HG03442 (cell line): Measurements from ENCODE around the gene GSC.

Source experiments
- ATAC-seq: cut with Tn5 transposase; IDR thresholded peaks from one replicate; pipeline ENCODE4 v1.9.1; 2021; ENCODE audit warnings: mild to moderate bottlenecking, moderate library complexity; ENCODE audit not compliant: unreplicated experiment

GSC gene

DNA sequence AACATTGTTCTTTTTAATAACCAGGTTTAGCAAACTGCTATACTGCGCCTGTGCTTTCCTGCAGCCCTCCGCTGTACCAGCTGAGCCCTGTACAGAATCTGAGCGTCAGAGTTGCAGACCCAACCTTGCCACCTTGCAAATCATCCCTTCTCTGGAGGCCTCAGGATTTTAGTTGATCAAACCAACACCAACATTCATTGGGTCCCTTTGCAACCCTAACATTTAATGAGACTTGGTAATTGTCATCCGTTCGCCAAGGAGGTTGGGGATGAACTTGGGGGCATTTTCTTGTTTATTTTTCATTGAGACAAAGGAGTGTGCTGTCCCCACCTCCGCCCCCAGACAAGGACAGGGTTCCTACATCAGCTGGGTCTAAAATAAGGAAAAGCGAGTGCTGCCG is 2.6 kb upstream of the GSC start:
- ATAC-seq = no peak

DNA sequence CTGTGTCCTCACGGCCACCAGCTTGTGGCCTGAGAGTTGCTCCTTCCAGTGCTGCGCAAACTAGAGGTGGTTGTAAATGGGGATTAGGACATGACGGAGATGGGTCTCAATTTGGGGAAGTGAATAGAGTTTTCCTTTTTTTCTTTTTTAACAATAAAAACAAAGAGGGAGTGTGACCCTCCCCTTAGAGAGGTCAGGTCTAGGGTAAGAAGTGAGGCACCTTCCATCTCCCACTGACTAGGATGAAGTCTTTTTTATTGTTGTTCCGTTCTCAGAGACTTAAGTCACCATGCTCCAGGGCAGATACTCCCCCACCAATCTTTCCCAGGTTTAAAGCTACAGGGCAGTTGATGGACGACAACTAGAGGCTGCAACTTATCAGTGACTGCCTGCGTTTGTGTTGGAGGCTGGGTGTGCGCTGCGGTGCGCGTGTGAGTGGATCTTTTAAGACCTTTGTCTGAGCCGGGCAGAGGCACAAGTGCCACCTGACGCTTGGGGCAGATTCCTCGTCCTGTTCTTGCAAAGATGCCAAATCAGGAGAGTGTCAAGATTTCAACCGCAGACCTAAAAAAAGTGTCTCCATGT is 2.1 kb upstream of the GSC start:
- ATAC-seq = no peak

DNA sequence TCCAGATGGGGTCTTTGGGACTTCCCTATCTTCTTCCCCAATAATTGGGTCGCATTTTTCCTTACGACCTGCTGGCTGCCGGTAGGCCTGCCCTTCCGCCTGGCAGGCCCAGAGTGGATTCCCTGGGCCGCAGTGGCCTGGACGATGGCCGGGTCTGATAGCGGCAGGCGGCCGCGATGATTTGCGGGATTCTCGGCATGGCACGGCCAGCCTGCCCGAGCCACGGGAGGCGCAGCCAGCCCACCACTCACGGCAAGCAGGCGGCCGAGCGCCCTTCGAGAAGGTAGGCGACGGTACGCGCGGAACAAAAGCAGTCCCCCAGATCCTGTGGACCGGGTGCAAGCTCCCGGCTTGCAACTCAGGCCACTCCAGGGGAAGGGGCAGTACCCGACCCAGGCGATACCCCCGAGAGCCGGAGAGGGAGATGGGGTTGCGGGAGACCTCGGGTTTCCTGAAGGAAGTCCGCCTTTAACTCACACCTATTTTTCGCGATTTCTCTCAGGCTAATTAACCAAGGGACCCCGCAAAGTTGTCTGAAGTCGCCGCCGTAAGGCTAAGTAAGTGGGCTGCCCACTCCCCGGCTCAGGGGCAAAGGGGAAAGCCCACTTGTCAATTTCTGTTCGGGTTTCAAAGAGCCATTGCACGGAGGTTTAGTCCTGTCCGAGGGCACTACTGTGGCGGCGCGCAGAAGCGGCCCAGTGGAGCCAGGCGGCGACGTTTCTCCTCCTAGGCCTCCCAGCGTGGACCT is 1.4 kb upstream of the GSC start:
- ATAC-seq = no peak

DNA sequence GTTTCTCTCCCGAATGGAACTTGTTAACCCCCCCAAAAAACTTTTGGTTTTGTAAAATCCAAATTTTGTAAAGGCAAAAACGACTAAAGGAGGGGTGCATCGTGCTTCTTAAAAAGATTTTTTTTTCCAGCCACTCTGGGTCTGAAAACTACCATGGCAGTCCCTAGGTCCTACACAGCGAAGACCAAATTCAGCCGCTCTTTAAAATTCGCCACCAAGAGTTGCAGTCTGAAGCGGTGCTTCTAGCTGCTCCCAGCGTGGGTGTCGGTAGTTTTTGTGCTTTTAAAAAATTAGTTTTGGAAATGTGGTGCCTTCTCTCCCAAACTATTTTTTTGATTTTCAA is 873 bp upstream of the GSC start:
- no peak for ATAC-seq

DNA sequence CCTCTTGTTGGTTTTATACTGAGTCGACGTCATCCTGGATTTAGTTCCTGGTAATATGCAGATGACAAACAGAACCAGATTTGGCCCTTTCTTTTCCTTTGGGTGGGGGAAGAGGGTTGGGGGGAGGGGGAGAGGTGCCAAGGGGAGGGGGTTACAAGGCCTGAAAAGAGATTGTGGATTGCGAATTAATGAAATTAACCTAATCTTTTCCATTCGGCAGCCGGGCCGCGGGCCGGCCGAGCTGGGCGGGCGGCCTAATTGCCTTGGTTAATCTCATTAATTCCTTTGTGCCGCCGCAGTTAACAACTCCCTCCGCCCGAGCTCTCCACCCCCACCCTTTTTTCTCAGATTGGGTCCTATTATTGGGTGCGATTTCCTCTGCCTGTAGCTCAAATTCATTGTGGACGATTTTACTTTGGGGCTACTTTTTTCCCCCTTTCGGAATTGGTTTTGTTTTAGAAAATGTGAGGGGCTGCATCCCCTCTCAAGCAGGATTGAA is 387 bp upstream of the GSC start:
- ATAC-seq = no peak

DNA sequence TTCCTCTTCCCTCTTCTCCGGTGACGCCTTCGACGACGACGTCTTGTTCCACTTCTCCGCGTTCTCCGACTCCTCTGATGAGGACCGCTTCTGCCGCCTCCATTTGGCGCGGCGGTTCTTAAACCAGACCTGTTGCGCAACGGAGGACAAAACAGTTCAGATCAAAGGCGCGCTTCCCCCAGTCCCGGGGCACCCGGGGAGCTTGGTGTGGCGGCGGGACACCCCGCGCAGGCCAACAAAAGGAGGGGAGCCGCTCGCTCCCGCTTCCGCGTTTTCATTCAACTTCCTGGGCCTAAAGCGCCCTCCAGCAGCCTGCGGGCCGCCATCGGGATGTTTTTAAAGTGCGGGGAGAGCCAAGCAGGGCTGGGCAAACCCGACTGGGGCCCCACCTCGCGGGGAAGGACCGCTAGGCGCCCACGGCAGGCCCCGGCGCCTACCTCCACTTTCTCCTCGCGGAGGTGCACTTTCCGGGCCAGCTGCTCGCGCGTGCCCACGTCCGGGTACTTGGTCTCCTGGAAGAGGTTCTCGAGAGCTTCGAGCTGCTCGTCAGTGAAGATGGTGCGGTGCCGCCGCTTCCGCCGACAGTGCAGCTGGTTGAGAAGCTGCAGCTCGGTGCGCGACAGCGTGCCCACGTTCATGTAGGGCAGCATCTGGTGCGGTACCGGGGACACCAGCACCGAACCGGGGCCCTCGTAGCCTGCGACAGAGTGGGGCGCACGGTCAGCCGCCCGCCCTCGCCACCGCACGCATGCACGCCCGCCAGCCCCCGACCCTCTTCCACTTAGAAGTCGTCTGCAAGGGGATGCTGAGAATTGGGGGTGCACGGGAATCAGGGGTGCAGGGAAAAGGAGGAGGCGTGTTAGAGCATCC is 1.2 kb downstream of the GSC start:
- ATAC-seq = no peak

DNA sequence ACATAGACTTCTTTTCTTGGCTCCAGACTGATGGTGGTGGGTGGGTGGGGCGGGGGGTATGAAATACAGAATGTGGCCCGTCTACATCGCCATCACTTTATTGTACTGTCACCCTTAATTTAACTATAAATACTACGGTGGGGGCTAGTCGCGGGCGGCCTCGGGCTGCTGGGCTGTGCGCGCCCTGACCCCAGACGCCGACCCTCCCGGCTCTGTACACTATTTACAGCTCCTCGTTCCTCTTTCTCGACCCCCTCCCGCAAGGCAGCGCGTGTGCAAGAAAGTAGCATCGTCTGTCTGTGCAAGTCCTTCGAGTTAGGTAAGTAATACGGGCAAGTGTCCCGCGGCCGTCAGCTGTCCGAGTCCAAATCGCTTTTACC is 1.8 kb downstream of the GSC start:
- ATAC-seq = no peak

DNA sequence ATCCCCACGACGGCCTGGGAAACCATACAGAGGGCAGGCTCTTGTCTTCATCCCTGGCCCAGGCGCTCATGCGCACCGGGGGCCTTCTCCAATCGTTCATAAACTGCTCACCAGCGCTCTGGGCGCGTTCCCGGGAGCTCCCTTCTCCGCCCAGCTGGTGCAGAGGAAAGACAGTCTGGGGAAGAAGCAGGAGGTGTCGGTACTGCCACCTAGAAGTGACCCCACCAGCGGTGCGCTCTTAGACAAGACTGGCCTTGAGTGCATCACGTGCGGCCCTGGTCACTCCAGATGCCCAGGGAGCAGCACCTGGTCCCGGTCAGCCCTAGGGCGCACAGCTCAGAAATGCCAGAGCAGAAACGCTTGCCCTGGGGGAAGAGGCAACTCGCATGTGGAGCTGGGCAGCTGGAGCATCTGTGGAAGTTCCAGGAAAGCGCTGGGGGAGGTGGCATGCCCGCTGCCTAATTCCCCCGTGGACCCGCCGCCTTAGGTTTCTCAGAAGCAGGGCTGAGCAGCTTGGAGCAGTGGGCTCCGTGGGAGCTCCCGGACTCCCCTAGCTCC is 2.5 kb downstream of the GSC start:
- ATAC-seq = no peak

DNA sequence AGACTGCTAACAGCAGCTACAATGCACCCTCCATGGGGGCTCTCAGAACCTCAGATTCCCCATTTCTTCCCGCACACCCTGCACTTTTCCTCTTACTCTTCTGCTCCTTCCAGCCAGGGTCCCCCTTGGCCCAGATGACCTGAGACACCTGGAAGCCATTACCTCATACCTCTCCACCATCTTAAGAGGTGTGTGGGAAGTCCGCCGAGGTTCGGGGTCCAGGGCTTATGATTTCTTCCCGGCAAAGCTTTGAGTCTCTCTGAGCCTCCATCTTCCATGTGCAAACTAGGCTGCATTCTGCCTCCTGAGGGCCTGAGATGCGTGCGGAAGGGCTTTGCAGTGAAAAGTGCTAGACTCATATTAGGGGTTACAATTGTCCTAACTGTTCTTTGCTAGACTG is 5.3 kb downstream of the GSC start:
- ATAC-seq = no peak

DNA sequence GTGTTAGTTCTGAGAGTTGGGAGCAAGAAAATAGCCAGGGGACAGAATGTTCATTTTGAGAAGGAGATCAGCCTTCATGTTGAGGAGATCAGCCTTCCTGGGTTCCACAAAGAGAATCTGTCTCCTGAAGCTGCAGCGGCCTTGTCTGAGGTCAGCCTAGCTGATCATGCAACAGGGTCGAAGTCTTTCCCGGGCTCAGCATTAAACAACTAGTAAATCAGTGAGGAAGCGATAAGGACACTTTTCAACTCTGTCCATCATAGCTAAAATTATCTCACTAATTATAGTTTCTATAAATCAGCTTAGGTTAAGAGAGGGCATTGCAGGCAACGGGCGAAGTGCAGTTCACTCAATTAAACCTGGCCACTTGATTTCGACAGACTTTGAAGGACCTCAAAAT is 7.5 kb downstream of the GSC start:
- no peak for ATAC-seq

DNA sequence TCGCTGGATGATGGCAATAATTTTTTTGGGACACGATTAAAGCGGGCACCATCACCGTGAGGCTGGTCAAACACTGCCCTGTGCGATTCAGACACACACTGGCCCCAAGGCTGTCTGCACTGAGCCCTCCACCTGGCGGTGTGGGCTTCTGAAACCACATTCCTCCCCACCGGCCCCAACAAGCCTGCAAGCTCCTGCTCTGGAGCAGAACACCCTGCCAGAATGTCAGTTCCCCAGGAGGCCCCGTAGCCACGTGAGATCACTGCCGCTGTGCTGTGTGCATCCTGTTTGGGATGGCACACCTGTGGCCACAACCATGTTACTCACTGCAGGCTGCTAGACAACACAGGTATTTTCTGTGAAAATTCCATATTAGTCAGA is 7.9 kb downstream of the GSC start:
- no peak for ATAC-seq

DNA sequence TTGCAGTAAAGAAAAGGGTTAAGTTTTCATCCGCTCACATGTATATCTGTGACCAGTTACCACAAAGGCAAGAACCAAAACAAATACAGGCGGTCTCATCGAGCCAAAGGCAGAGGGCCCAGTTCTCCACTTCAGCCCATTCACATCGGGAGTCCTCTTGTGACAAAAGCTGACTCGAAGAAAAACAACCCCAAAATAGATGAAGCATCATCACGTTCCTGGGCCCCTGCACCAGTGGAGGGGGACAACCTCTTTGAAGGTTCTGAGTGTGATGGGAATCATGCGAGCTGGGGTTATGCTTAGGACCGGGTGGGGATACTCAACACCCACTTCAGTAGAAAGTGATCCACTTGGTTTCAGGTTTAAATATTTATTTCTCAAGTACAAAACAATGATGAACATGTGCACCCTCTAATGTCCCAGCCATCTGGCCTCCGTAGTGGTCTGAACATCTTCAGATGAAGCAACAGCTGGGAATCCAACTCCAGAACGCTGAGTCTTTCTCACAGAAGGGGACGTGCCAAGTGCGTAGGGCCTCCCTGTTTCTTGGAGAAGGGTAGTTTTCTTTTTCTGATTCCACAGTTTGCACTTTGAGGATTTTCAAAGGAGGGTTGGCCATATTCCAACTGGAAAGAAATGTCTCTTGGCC is 8.4 kb downstream of the GSC start:
- no peak for ATAC-seq

DNA sequence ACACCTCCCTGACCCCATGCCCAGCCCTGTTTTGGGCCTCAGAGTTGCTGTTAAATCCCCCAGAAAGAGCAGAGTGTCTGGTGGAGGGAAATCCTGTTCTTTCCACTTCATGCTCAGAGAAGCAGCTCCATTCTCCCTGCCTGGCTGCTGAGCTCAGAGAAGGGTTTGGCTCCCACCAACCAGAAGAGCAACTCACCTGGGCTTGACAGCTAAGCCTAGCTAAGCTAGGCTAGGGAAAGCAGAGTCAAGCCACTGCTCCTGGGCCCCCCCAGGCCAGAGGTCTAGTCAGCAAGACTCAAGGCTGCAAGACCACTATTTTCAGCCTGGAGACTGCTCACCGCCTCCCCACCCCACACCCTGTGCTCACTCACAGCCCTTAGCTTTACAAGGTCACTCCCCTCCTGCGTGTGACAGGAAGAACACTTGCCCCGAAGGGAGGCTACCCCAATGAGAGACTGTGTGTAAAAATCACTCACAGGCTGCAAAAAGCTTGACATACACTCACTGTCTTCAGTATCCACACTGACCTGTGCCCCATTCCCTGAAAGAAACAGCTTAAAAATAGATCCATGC is 13.5 kb downstream of the GSC start:
- no peak for ATAC-seq

DNA sequence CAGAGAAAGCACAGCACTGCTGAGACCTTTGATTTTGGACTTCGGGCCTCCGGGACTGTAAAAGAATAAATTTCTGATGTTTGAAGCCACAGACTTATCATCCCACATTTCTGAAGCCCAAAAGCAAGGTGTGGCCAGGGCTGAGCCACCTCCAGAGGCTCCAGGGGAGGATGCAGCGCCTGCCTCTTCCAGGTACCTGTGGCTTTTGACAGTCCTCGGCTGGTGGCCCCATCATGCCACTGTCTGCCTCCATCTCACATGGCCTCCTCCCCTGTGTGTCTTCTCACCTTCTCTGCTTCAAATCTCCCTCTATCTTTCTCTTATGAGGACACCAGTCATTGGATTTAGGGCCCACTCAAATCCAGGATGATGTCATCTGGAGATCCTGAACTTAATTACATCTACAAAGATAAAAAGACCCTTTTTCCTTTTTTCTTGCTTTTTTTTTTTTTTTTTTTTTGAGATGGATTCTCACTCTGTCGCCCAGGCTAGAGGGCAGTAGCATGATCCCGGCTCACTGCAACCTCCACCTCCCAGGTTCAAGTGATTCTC is 15.4 kb downstream of the GSC start:
- no peak for ATAC-seq

DNA sequence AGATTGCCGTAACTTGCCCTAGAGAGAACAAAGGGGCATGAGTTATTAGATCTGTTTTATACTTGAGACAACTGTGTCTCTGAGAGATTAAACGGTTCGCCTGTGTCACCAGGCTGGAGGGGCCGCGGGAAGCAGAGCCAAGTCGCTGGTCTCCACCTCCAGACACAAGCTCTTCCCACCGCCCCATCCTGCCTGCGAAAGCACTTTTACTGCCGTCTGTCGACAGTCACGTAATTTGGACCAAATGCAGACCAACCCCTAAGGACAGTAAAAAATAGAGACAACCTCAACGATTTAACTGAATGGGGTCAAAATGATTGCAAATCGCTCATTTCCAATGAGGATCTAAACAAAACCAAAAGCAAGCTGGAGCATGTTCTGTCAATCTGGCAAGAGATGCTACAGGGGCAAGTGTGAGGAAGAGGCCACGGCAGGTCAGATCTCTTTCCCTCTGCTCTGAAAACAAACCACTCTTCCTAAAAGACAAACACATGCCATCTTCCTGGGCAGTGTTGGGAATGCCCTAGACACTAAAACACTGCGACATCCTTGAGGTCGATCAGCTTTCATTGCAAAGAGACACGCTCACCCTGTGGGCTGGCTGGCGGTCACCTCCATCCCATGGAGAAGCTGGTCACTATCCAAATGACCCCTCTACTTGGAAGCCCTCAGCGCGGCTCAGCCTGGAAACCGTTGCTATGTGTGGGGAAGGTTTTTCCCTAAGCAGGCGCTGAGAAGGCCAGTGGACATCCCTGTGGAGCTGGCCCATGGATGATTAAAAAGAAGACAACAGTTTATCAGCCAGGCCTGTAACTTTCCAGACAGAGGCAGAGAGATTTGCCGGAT is 17.1 kb downstream of the GSC start:
- no peak for ATAC-seq

DNA sequence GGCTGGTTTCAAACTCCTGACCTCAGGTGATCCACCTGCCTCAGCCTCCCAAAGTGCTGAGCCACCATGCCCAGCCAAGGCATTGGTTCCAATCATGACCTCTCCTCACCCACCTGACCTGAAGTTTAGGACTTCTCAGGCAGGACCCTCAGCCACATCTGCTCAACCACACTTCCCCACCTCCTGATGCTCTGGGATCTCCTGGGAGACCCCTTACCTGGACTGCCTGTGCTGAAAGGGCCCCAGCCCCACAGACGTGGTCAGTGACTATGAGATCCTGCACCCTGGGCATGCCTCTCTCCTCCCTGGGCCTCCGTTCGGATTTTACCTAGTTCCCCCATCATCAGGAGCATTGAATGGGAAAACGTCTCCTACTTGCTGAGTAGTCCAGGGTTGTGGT is 18.0 kb downstream of the GSC start:
- ATAC-seq = no peak

DNA sequence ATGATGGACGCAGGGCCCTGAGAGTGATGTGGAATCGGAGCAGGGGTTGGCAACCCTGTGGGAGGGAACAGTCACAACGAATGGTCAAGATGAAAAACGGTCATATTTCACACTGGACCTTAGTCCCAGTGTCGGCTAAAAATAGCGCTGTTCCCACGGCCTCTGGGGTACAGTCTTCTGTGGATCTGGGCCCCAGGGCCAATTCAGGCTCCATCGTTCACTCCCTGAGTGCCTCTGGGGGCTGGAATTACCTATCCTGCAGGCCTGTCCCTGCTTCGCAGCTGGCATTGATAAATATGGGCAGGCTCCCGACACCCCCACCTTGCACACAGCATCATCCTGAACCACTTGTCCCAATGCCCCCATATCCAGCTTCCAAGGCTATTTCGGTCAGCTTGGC is 18.6 kb downstream of the GSC start:
- ATAC-seq = no peak

DNA sequence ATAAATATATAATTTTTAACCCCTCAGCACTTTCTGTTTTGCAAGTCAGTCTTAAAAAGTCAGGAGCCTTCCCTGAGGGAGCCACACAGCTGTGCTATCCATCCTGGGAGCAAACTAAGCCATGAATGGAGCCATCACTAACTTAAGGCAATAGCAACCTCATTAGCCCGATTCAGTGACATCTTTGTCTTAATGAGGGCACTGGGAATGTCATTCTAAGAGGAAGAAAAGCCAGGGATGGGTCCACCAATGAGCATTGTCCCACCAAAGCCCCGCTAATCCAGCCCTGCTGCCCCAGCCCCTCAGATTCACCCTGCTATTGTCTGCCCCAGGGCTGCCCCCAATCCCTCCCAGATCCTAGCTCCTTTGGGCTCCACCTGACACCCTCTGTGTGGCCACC is 19.5 kb downstream of the GSC start:
- no peak for ATAC-seq

DNA sequence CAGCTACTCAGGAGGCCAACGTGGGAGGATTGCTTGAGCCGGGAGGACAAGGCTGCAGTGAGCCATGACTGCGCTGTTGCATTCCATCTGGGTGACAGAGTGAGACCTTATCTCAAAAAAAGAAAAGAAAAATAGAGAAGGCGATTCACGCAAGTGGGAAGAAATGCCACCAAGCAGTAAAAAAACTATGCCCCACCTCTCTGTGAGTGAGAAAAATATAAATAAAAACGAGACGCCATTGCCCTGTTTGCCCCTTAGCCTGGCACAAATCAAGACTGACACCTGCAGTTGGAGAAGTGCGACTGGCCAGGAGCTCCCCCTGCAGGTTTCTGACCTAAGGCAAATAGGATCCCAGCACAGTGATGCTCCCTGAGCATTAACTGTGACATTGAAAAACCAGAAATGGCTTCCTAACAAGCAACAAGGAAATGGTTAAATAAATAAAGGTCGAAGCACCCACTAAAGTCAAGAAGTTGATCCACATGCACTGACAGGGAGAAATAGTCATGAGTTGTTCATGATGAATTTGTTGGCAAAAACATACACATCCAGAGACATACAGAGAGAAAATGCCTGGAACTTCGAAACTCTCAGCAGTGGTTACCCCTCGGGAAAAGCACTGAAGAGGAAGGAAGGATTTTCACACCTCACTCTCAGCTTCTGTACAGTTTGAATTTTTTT is 21.1 kb downstream of the GSC start:
- ATAC-seq = no peak
